Measurements from ENCODE around the gene WNT3A. TPM values are rescaled to one million over a fixed set of nuclear protein-coding genes. Genes with fewer than 3 reads are reported as not detected.

WNT3A gene
- total RNA-seq, 1 donor from 2014 or later, result not detected

DNA sequence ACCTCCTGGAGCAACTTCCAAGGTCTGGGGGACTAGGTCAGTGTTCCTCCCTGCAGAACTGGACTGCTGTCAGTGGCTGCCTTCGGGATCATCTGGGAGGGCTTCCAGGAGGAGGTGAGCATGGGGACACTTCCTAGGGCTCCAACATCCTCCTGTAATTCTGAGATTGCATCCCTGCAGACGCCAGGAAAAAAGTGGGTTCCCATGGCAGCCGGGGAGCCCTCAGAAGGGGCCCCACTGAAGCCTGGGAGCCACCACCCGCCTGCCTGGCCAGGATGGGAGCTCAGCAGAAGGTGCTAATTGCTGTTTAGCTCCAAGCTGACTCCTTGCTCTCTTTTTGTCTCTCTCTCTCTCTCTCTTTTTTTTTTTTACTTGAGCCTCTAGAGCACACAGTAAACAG is 59.6 kb downstream of the WNT3A start:
- H3K4me1 Mint-ChIP-seq (ENCODE audit: low read depth), result no peaks in the 10 kb centered on the region
- no peaks in the 10 kb centered on the region for H3K36me3 Mint-ChIP-seq (ENCODE audit: low read depth)
- TF ChIP-seq, protein P1, sequence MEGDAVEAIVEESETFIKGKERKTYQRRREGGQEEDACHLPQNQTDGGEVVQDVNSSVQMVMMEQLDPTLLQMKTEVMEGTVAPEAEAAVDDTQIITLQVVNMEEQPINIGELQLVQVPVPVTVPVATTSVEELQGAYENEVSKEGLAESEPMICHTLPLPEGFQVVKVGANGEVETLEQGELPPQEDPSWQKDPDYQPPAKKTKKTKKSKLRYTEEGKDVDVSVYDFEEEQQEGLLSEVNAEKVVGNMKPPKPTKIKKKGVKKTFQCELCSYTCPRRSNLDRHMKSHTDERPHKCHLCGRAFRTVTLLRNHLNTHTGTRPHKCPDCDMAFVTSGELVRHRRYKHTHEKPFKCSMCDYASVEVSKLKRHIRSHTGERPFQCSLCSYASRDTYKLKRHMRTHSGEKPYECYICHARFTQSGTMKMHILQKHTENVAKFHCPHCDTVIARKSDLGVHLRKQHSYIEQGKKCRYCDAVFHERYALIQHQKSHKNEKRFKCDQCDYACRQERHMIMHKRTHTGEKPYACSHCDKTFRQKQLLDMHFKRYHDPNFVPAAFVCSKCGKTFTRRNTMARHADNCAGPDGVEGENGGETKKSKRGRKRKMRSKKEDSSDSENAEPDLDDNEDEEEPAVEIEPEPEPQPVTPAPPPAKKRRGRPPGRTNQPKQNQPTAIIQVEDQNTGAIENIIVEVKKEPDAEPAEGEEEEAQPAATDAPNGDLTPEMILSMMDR (IDR thresholded peaks at IDR 0.05), result no peak
- H3K9me3 Mint-ChIP-seq (ENCODE audit: low read depth), result no peaks in the 10 kb centered on the region
- H3K27ac Mint-ChIP-seq (ENCODE audit: unreplicated experiment), result no peak overlapping the region
- no peak for DNase-seq (ENCODE audit: low spot score)
- H3K27me3 Mint-ChIP-seq (ENCODE audit: low read depth), result peaks cover 7% of the 10 kb centered on the region
- H3K4me3 Mint-ChIP-seq (ENCODE audit: unreplicated experiment), result no peak overlapping the region

DNA sequence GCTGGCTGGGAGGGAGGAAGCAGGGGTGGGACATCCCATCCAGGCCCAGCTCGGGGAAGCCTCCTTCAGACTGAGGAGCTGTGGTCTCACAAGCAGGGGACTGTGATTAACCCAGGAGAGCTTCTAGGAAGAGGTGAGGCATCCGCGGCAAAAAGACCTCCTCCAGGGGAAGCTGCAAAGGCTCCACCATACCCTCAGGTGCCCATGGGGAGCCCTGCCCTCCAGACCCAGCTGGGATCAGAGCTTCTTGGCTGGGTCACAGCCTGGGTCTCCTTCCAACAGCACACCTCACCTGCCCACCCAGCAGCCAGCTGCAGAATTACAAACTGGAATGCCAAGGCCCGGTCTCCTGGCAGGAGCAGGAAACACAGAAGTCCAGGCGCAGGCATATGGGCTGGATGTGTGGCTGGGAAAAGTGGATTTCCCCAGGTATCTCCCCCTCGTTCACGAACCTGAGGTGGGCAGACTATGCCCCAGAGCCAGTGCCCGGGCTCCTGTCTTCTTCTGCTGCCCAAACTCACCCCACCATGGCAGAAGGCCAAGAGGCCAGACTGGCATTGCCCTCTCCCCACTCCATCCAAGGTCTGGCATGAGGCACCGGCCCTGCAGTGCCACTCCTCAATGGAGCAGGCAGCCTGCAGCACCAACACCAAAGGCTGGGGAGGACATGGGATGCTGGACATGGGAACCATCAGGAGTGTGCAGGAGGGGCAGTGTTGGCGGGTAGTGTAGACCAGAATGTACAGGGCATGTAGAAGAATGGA is 60.3 kb downstream of the WNT3A start:
- Mint-ChIP-seq H3K4me3 (ENCODE audit: unreplicated experiment) (no peak overlapping the region), H3K9me3 (ENCODE audit: low read depth) (no peaks in the 10 kb centered on the region), H3K4me1 (ENCODE audit: low read depth) (no peaks in the 10 kb centered on the region), H3K27me3 (ENCODE audit: low read depth) (peaks cover 7% of the 10 kb centered on the region), H3K36me3 (ENCODE audit: low read depth) (no peaks in the 10 kb centered on the region), H3K27ac (ENCODE audit: unreplicated experiment) (no peak overlapping the region)
- TF ChIP-seq, protein P1 (IDR thresholded peaks at IDR 0.05), result no peak
- no peak for DNase-seq (ENCODE audit: low spot score)

GRCh38 chr1:228068359-228068758 is 61.6 kb downstream of the WNT3A start:
- TF ChIP-seq, protein P1 (IDR thresholded peaks at IDR 0.05), result no peak
- no peak overlapping the region for H3K4me3 Mint-ChIP-seq (ENCODE audit: unreplicated experiment)
- no peaks in the 10 kb centered on the region for H3K9me3 Mint-ChIP-seq (ENCODE audit: low read depth)
- no peak overlapping the region for H3K27ac Mint-ChIP-seq (ENCODE audit: unreplicated experiment)
- peaks cover 7% of the 10 kb centered on the region for H3K27me3 Mint-ChIP-seq (ENCODE audit: low read depth)
- H3K4me1 Mint-ChIP-seq (ENCODE audit: low read depth), result no peaks in the 10 kb centered on the region
- DNase-seq (ENCODE audit: low spot score), result no peak
- H3K36me3 Mint-ChIP-seq (ENCODE audit: low read depth), result no peaks in the 10 kb centered on the region

GRCh38 chr1:228070173-228070572 is 63.4 kb downstream of the WNT3A start:
- H3K36me3 Mint-ChIP-seq (ENCODE audit: low read depth), result no peaks in the 10 kb centered on the region
- H3K27me3 Mint-ChIP-seq (ENCODE audit: low read depth), result peaks cover 7% of the 10 kb centered on the region
- H3K9me3 Mint-ChIP-seq (ENCODE audit: low read depth), result no peaks in the 10 kb centered on the region
- H3K4me3 Mint-ChIP-seq (ENCODE audit: unreplicated experiment), result no peak overlapping the region
- H3K27ac Mint-ChIP-seq (ENCODE audit: unreplicated experiment), result no peak overlapping the region
- DNase-seq (ENCODE audit: low spot score), result no peak
- TF ChIP-seq, protein P1 (IDR thresholded peaks at IDR 0.05), result no peak
- H3K4me1 Mint-ChIP-seq (ENCODE audit: low read depth), result no peaks in the 10 kb centered on the region

GRCh38 chr1:228070851-228071250 is 64.1 kb downstream of the WNT3A start:
- Mint-ChIP-seq H3K4me3 (ENCODE audit: unreplicated experiment) (no peak overlapping the region), H3K9me3 (ENCODE audit: low read depth) (no peaks in the 10 kb centered on the region), H3K27me3 (ENCODE audit: low read depth) (peaks cover 7% of the 10 kb centered on the region), H3K36me3 (ENCODE audit: low read depth) (no peaks in the 10 kb centered on the region), H3K4me1 (ENCODE audit: low read depth) (no peaks in the 10 kb centered on the region), H3K27ac (ENCODE audit: unreplicated experiment) (no peak overlapping the region)
- DNase-seq (ENCODE audit: low spot score), result no peak
- TF ChIP-seq, protein P1 (IDR thresholded peaks at IDR 0.05), result no peak
